ENCODE results near the gene OR8B8. TPM values are rescaled to one million over a fixed set of nuclear protein-coding genes. Genes with fewer than 3 reads are reported as not detected.

OR8B8 gene
- total RNA-seq, 2 donors from 2014 or later, result not detected

Other genes starting within 250 kb of the OR8B8 start
- gene OR8G1, start 204.6 kb downstream of the OR8B8 start, total RNA-seq, result not detected
- gene OR8G5, start 189.3 kb downstream of the OR8B8 start, total RNA-seq, result not detected
- not detected for gene OR8D1, start 131.7 kb downstream of the OR8B8 start, total RNA-seq
- not detected for gene OR8D2, start 125.5 kb downstream of the OR8B8 start, total RNA-seq
- not detected for gene OR8B2, start 61.2 kb downstream of the OR8B8 start, total RNA-seq
- gene OR8B3, start 46.7 kb downstream of the OR8B8 start, total RNA-seq, result not detected
- not detected for gene OR8B4, start 20.8 kb downstream of the OR8B8 start, total RNA-seq
- gene OR8B12, start 98.0 kb upstream of the OR8B8 start, total RNA-seq, result not detected
- not detected for gene OR8A1, start 124.3 kb upstream of the OR8B8 start, total RNA-seq
- gene PANX3, start 165.7 kb upstream of the OR8B8 start, total RNA-seq, result not detected
- gene TBRG1, start 177.2 kb upstream of the OR8B8 start, total RNA-seq, result 10 to 100 TPM; 30.7 to 35.5 TPM
- 100 to 1,000 TPM; 207 to 293 TPM for gene SIAE, start 228.0 kb upstream of the OR8B8 start, total RNA-seq
- gene SPA17, start 228.2 kb upstream of the OR8B8 start, total RNA-seq, result 1 to 10 TPM; 7.4 to 8.7 TPM

All from left colon (tissue), 2 donors.